ENCODE measurements around the gene ZNF493.

Gene ZNF493

DNA sequence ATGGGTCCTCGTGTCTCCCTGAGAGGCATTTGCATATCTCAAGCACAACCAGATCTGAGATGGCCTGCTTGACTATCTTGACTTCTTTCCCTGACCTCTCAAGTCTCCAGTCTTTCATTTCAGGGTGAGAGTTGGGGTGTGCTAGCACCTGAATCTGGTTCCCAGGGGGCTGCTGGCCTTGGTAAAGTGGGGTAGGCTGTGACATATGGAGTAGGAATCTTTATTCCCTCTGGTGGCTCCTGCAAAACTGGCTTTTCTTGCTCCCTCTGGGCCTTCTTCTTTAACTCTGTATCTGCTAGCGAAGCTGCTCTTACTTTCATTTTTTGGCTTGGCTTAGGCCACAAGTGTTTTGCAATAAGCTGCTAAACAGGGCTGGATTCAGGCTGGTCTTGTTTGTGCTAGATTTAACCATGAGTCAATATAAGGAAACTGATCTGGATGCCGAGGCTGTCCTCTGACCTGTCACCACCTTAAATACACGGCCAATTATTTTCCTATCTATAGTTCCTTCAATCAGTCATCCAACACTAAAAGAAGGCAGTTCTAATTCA is 42.3 kb downstream of the ZNF493 start:
- no peaks in the 10 kb centered on the region for H3K36me3 ChIP-seq (replicated peaks)
- no peaks in the 10 kb centered on the region for H3K27me3 ChIP-seq (replicated peaks)
- in situ Hi-C loops (cut with HindIII; ENCODE audit: low pct_ligation_motif_present, low sequenced_read_pairs): no loop called here
- DNase-seq: no peak
- H3K4me3 ChIP-seq (ENCODE audit: low read depth, low read length): no peak overlapping the region
- TF ChIP-seq, protein P1, sequence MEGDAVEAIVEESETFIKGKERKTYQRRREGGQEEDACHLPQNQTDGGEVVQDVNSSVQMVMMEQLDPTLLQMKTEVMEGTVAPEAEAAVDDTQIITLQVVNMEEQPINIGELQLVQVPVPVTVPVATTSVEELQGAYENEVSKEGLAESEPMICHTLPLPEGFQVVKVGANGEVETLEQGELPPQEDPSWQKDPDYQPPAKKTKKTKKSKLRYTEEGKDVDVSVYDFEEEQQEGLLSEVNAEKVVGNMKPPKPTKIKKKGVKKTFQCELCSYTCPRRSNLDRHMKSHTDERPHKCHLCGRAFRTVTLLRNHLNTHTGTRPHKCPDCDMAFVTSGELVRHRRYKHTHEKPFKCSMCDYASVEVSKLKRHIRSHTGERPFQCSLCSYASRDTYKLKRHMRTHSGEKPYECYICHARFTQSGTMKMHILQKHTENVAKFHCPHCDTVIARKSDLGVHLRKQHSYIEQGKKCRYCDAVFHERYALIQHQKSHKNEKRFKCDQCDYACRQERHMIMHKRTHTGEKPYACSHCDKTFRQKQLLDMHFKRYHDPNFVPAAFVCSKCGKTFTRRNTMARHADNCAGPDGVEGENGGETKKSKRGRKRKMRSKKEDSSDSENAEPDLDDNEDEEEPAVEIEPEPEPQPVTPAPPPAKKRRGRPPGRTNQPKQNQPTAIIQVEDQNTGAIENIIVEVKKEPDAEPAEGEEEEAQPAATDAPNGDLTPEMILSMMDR (IDR thresholded peaks at IDR 0.05; ENCODE audit: low read depth, low read length, missing control alignments): no peak
- H3K27ac ChIP-seq: no peak overlapping the region

DNA sequence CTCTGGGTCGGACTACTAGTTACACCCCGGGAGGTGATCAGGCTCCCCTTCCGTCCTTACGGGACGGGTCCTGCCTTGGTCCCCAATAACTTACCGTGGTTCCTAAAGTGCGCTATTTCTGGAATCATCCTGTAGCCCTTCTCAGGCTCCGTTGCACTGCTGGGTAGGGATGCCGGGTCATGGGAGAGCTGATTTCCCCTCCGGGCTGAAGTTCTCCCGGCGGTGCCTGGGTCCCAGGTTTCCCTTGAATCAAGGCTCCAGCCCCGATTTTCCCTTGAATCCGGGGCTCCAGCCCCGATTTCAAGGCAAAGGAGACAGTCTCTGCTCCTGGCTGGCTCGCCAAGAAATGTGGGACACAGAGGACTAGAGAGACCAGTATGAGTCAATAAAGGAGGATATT is 43.4 kb downstream of the ZNF493 start:
- TF ChIP-seq, protein P1 (IDR thresholded peaks at IDR 0.05; ENCODE audit: low read depth, low read length, missing control alignments): no peak
- DNase-seq: no peak
- H3K36me3 ChIP-seq (replicated peaks): no peaks in the 10 kb centered on the region
- H3K4me3 ChIP-seq (ENCODE audit: low read depth, low read length): no peak overlapping the region
- in situ Hi-C loops (cut with HindIII; ENCODE audit: low pct_ligation_motif_present, low sequenced_read_pairs): no loop called here
- no peak overlapping the region for H3K27ac ChIP-seq
- H3K27me3 ChIP-seq (replicated peaks): no peaks in the 10 kb centered on the region

GRCh38 chr19:21451187-21451586 is 54.3 kb downstream of the ZNF493 start:
- Histone ChIP-seq H3K27me3 (replicated peaks) (no peaks in the 10 kb centered on the region), H3K27ac (no peak overlapping the region), H3K36me3 (replicated peaks) (no peaks in the 10 kb centered on the region), H3K4me3 (ENCODE audit: low read depth, low read length) (no peak overlapping the region)
- in situ Hi-C loops (cut with HindIII; ENCODE audit: low pct_ligation_motif_present, low sequenced_read_pairs): no loop called here
- DNase-seq: no peak
- TF ChIP-seq, protein P1 (IDR thresholded peaks at IDR 0.05; ENCODE audit: low read depth, low read length, missing control alignments): no peak

GRCh38 chr19:21454901-21455300 is 58.0 kb downstream of the ZNF493 start:
- no peaks in the 10 kb centered on the region for H3K27me3 ChIP-seq (replicated peaks)
- in situ Hi-C loops (cut with HindIII; ENCODE audit: low pct_ligation_motif_present, low sequenced_read_pairs): no loop called here
- no peak overlapping the region for H3K27ac ChIP-seq
- no peak for DNase-seq
- TF ChIP-seq, protein P1 (IDR thresholded peaks at IDR 0.05; ENCODE audit: low read depth, low read length, missing control alignments): no peak
- no peaks in the 10 kb centered on the region for H3K36me3 ChIP-seq (replicated peaks)
- no peak overlapping the region for H3K4me3 ChIP-seq (ENCODE audit: low read depth, low read length)

- Histone ChIP-seq H3K27ac (no peak overlapping the region), H3K4me3 (ENCODE audit: low read depth, low read length) (no peak overlapping the region), H3K27me3 (replicated peaks) (no peaks in the 10 kb centered on the region), H3K36me3 (replicated peaks) (no peaks in the 10 kb centered on the region)
- DNase-seq: no peak
- in situ Hi-C loops (cut with HindIII; ENCODE audit: low pct_ligation_motif_present, low sequenced_read_pairs): no loop called here
- TF ChIP-seq, protein P1 (IDR thresholded peaks at IDR 0.05; ENCODE audit: low read depth, low read length, missing control alignments): no peak
Measured at GRCh38 chr19:21460686-21461085, 63.8 kb downstream of the ZNF493 start.

- Histone ChIP-seq H3K27ac (no peak overlapping the region), H3K36me3 (replicated peaks) (no peaks in the 10 kb centered on the region), H3K27me3 (replicated peaks) (no peaks in the 10 kb centered on the region), H3K4me3 (ENCODE audit: low read depth, low read length) (no peak overlapping the region)
- in situ Hi-C loops (cut with HindIII; ENCODE audit: low pct_ligation_motif_present, low sequenced_read_pairs): no loop called here
- DNase-seq: no peak
- TF ChIP-seq, protein P1 (IDR thresholded peaks at IDR 0.05; ENCODE audit: low read depth, low read length, missing control alignments): no peak
Measured at GRCh38 chr19:21462540-21462939, 65.6 kb downstream of the ZNF493 start.
